CD4-positive, alpha-beta T cell treated with Interleukin-12 subunit alpha and Interleukin-12 subunit beta, for 1 hour (primary cell): Measurements from ENCODE around the gene ZNF74.
"Not testable (repeated sequence)": the region's sequence is repeated elsewhere in the genome, so short reads cannot be mapped to it uniquely, and the experiment has no call there.

Experiments
- DNase-seq: peaks from one replicate; pipeline ENCODE4 v3.0.0-alpha.2; 2020

ZNF74 gene

GRCh38 chr22:20451129-20451778 is 57.3 kb downstream of the ZNF74 start:
- DNase-seq, result not testable (repeated sequence)

GRCh38 chr22:20451920-20452319 is 58.0 kb downstream of the ZNF74 start:
- DNase-seq, result no peak

GRCh38 chr22:20453222-20453621 is 59.3 kb downstream of the ZNF74 start:
- no peak for DNase-seq

GRCh38 chr22:20455709-20456063 is 61.7 kb downstream of the ZNF74 start:
- no peak for DNase-seq

GRCh38 chr22:20456064-20456721 is 62.2 kb downstream of the ZNF74 start:
- DNase-seq, result peak; percentile 83

- no peak for DNase-seq
These were observed 62.7 kb downstream of the ZNF74 start for GRCh38 chr22:20456722-20457076.

GRCh38 chr22:20457506-20458240 is 63.7 kb downstream of the ZNF74 start:
- no peak for DNase-seq
